Renal cortex interstitium (tissue), 3 donors: ENCODE measurements around the gene FGFRL1. TPM values are rescaled to one million over a fixed set of nuclear protein-coding genes. Genes with fewer than 3 reads are reported as not detected.

Source experiments
- polyA plus RNA-seq, 3 donors: library from polyadenylated mRNA; unstranded; fragments of 120-200 nt; gene quantifications; one replicate each; pipeline ENCODE4 v1.2.1, GENCODE V29; 2013; ENCODE audit not compliant: insufficient read length in 3 of 3

FGFRL1 gene
- polyA plus RNA-seq, 3 donors = 35.1 to 43.3 (median 36.3) TPM

Other genes starting within 250 kb of the FGFRL1 start
- 1 to 10 TPM; 1.2 to 4.0 (median 3.2) TPM for gene CPLX1, start 185.5 kb upstream of the FGFRL1 start, polyA plus RNA-seq
- gene GAK, start 79.3 kb upstream of the FGFRL1 start, polyA plus RNA-seq = 10 to 100 TPM; 52.5 to 87.8 (median 68.3) TPM
- 10 to 100 TPM; 20.6 to 29.6 (median 26.3) TPM for gene TMEM175, start 79.2 kb upstream of the FGFRL1 start, polyA plus RNA-seq
- gene DGKQ, start 38.1 kb upstream of the FGFRL1 start, polyA plus RNA-seq = 10 to 100 TPM in 1 of 3 donors, 1 to 10 TPM in 2; 5.5 to 10.4 (median 8.6) TPM
- 10 to 100 TPM; 11.5 to 19.0 (median 17.4) TPM for gene IDUA, start 24.6 kb upstream of the FGFRL1 start, polyA plus RNA-seq
- 10 to 100 TPM in 2 of 3 donors, 1 to 10 TPM in 1; 8.2 to 15.9 (median 14.0) TPM for gene SLC26A1, start 18.2 kb upstream of the FGFRL1 start, polyA plus RNA-seq
- 10 to 100 TPM in 2 of 3 donors, 1 to 10 TPM in 1; 9.4 to 19.3 (median 10.0) TPM for gene RNF212, start 101.9 kb downstream of the FGFRL1 start, polyA plus RNA-seq
- 10 to 100 TPM in 1 of 3 donors, 1 to 10 TPM in 2; 5.0 to 20.7 (median 9.5) TPM for gene SPON2, start 161.0 kb downstream of the FGFRL1 start, polyA plus RNA-seq
- gene CTBP1, start 237.5 kb downstream of the FGFRL1 start, polyA plus RNA-seq = 100 to 1,000 TPM; 113 to 174 (median 150) TPM